ENCODE results near the gene PARD3.
"Not testable (repeated sequence)": the region's sequence is repeated elsewhere in the genome, so short reads cannot be mapped to it uniquely, and the experiment has no call there.

Gene PARD3

DNA sequence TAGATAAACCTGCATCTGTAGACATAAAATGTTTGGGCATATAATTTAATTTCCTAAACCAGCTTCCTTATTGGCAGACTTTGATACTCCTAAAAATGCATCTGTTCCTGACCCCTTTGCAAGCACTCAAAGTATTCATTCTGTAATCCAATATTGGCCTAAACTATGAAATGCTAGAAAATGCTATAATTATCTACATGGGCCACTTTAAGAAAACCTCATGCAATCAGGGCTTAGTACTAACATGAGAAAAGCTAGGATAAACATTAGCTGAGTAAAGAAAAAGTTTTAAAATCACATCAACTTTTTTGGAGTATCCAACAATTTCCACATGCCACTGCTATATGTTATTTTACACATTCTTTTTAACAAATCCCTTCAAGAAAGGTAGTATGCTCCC lies 57.2 kb downstream of the PARD3 start:
- no peak overlapping the region for H3K4me3 ChIP-seq (ENCODE audit: low read depth, low read length)
- no peaks in the 10 kb centered on the region for H3K27me3 ChIP-seq (ENCODE audit: insufficient read depth, low read length)
- no peaks in the 10 kb centered on the region for H3K36me3 ChIP-seq (ENCODE audit: insufficient read depth, low read length)
- H3K4me1 ChIP-seq (ENCODE audit: control insufficient read depth, insufficient read depth, low read length, unreplicated experiment), result peaks cover 35% of the 10 kb centered on the region
- no peak overlapping the region for H2AFZ ChIP-seq (ENCODE audit: low read length, unreplicated experiment)
- H3K79me2 ChIP-seq (ENCODE audit: control insufficient read depth, insufficient read depth, low read length, unreplicated experiment), result peaks cover 32% of the 10 kb centered on the region
- H3K27ac ChIP-seq (ENCODE audit: low read depth, low read length), result peak overlapping the region; percentile 71

DNA sequence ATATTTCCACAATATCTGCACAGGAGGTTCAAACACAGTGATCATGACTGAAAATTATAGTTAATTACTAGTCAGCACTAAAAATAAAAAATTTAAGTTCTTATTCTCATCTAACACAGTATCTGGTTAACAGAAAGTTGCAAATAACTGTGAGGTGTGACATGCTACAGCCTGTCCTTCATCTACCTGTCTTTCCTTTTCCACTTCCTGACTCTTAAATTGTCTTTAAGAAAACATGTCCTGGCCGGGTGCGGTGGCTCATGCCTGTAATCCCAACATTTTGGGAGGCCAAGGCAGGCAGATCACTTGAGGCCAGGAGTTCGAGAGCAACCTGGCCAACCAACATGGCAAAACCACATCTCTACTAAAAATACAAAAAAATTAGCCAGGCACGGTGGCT lies 57.9 kb downstream of the PARD3 start:
- peaks cover 32% of the 10 kb centered on the region for H3K79me2 ChIP-seq (ENCODE audit: control insufficient read depth, insufficient read depth, low read length, unreplicated experiment)

DNA sequence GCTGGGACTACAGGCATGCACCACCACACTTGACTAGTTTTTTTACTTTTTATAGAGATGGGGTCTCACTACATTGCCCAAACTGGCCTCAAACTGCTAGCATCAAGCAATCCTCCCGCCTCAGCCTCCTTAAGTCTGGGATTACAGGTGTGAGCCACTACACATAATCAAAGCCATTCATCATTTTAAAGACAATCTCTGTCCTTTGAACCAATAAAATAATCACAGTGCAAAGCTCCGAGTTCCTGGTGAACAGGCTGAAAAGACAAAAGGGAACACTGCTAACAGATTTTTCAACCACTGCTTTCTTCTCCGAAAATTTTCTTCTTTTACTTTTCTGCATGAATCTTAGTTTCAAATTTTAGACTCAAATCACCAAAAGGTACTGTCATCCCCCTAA lies 58.5 kb downstream of the PARD3 start:
- peaks cover 28% of the 10 kb centered on the region for H3K79me2 ChIP-seq (ENCODE audit: control insufficient read depth, insufficient read depth, low read length, unreplicated experiment)
- no peak overlapping the region for H3K4me3 ChIP-seq (ENCODE audit: low read depth, low read length)

More for the DNA sequence above, 57.9 kb downstream of the PARD3 start:
- H3K27me3 ChIP-seq (ENCODE audit: insufficient read depth, low read length); H3K27ac ChIP-seq (ENCODE audit: low read depth, low read length); H3K36me3 ChIP-seq (ENCODE audit: insufficient read depth, low read length); H2AFZ ChIP-seq (ENCODE audit: low read length, unreplicated experiment); H3K4me3 ChIP-seq (ENCODE audit: low read depth, low read length): not testable (repeated sequence)
- peaks cover 35% of the 10 kb centered on the region for H3K4me1 ChIP-seq (ENCODE audit: control insufficient read depth, insufficient read depth, low read length, unreplicated experiment)

DNA sequence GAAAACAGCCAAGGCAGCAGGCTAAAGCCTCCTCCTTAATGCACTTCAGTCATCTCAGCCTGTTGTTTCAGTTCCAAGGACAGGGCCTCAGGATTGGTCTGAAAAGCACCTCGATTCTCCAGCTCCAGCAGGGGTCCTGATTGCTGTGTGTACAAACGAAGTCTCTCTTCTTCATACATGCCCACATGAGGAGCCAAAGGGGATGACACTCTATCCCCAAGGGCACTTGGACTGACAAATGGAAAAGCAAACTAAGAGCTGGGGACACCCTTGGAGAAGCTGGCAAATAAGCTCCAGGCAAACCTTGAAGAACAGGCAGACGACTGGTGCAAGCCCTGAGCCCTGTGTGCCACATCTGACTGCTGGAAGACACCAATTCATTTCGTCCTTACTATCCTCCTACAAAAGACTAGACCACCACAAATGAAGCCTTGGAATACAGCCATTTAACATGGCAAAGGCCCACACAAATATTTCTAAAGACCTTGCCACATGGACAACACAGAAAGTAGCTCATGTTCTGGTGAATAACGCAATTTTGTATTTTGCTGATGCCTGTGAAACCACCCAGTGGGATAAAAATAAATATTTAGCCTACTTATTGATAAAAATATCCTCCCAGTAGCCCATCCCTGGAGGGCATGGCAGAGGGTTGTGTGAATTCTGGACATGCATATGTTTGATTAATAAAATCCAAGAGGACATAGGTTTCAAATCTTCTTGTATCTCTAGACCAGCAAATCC lies 61.9 kb downstream of the PARD3 start:
- no peak overlapping the region for H3K4me3 ChIP-seq (ENCODE audit: low read depth, low read length)
- no peaks in the 10 kb centered on the region for H3K27me3 ChIP-seq (ENCODE audit: insufficient read depth, low read length)
- H3K4me1 ChIP-seq (ENCODE audit: control insufficient read depth, insufficient read depth, low read length, unreplicated experiment), result peaks cover 7% of the 10 kb centered on the region
- H3K36me3 ChIP-seq (ENCODE audit: insufficient read depth, low read length), result no peaks in the 10 kb centered on the region
- peaks cover 22% of the 10 kb centered on the region for H3K79me2 ChIP-seq (ENCODE audit: control insufficient read depth, insufficient read depth, low read length, unreplicated experiment)
- H2AFZ ChIP-seq (ENCODE audit: low read length, unreplicated experiment), result no peak overlapping the region
- no peak overlapping the region for H3K27ac ChIP-seq (ENCODE audit: low read depth, low read length)

More for the DNA sequence above, 58.5 kb downstream of the PARD3 start:
- H3K36me3 ChIP-seq (ENCODE audit: insufficient read depth, low read length), result no peaks in the 10 kb centered on the region
- H2AFZ ChIP-seq (ENCODE audit: low read length, unreplicated experiment), result no peak overlapping the region
- H3K27me3 ChIP-seq (ENCODE audit: insufficient read depth, low read length), result no peaks in the 10 kb centered on the region
- H3K27ac ChIP-seq (ENCODE audit: low read depth, low read length), result no peak overlapping the region
- H3K4me1 ChIP-seq (ENCODE audit: control insufficient read depth, insufficient read depth, low read length, unreplicated experiment), result peaks cover 34% of the 10 kb centered on the region

DNA sequence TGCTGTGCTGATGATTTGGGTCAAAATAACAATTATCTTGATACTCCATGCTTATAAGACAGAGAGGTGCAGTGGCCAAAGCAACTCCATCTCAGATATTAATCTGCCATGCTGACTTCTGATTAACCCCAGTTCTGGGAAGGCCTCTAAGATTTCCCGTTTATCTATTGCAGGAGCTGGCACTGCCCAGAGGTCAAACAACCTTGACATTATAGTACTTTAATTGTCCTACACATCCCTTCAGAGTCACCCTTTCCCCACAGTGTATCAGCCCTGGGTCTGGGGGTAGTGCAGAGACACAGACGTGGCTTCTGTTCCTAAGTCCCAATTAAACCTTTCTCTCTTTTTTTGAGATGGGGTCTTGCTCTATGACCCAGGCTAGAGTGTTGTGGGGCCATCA lies 63.8 kb downstream of the PARD3 start:
- H3K4me1 ChIP-seq (ENCODE audit: control insufficient read depth, insufficient read depth, low read length, unreplicated experiment), result no peaks in the 10 kb centered on the region
- no peak overlapping the region for H2AFZ ChIP-seq (ENCODE audit: low read length, unreplicated experiment)
- no peak overlapping the region for H3K27ac ChIP-seq (ENCODE audit: low read depth, low read length)
- no peak overlapping the region for H3K4me3 ChIP-seq (ENCODE audit: low read depth, low read length)
- H3K36me3 ChIP-seq (ENCODE audit: insufficient read depth, low read length), result no peaks in the 10 kb centered on the region
- no peaks in the 10 kb centered on the region for H3K27me3 ChIP-seq (ENCODE audit: insufficient read depth, low read length)
- H3K79me2 ChIP-seq (ENCODE audit: control insufficient read depth, insufficient read depth, low read length, unreplicated experiment), result peaks cover 23% of the 10 kb centered on the region

DNA sequence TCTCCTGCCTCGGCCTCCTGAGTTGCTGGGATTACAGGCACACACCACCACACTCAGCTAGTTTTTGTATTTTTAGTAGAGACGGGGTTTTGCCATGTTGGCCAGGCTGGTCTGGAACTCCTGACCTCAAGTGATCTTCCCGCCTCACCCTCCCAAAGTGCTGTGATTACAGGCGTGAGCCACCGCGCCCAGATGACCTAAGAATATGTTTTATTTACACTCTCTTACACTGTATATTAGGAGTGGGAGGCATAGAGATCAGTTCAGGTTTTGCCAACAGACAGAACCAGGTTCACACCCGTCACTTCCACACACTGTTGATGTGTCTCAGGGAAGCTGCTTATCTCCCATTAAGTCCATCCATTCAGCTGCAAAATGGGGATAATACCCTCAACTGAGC lies 64.3 kb downstream of the PARD3 start:
- not testable (repeated sequence) for H3K4me1 ChIP-seq (ENCODE audit: control insufficient read depth, insufficient read depth, low read length, unreplicated experiment); H3K36me3 ChIP-seq (ENCODE audit: insufficient read depth, low read length); H3K27me3 ChIP-seq (ENCODE audit: insufficient read depth, low read length); H2AFZ ChIP-seq (ENCODE audit: low read length, unreplicated experiment); H3K27ac ChIP-seq (ENCODE audit: low read depth, low read length); H3K4me3 ChIP-seq (ENCODE audit: low read depth, low read length)
- H3K79me2 ChIP-seq (ENCODE audit: control insufficient read depth, insufficient read depth, low read length, unreplicated experiment), result peaks cover 23% of the 10 kb centered on the region

DNA sequence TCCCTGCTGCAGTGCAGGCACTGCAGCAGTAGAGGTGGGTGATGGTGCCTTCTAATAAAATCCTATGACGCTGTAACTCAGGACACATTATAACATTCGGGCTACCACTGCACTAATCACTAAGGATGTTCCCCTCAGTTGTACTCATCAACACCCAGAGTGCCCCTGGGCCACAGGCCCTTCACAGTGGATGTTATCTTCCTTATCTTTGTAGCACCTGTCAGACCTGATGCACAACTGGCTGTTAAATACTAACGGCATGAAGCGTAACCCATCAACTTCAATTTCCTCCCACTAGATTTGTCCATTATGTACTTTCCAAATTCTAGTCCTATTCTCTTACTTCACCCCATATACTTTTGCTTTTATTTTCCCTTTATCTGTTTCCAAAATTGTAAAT lies 66.3 kb downstream of the PARD3 start:
- no peaks in the 10 kb centered on the region for H3K4me1 ChIP-seq (ENCODE audit: control insufficient read depth, insufficient read depth, low read length, unreplicated experiment)
- H3K36me3 ChIP-seq (ENCODE audit: insufficient read depth, low read length), result no peaks in the 10 kb centered on the region
- H3K4me3 ChIP-seq (ENCODE audit: low read depth, low read length), result no peak overlapping the region
- no peak overlapping the region for H2AFZ ChIP-seq (ENCODE audit: low read length, unreplicated experiment)
- H3K27me3 ChIP-seq (ENCODE audit: insufficient read depth, low read length), result no peaks in the 10 kb centered on the region
- peaks cover 34% of the 10 kb centered on the region for H3K79me2 ChIP-seq (ENCODE audit: control insufficient read depth, insufficient read depth, low read length, unreplicated experiment)
- H3K27ac ChIP-seq (ENCODE audit: low read depth, low read length), result no peak overlapping the region

DNA sequence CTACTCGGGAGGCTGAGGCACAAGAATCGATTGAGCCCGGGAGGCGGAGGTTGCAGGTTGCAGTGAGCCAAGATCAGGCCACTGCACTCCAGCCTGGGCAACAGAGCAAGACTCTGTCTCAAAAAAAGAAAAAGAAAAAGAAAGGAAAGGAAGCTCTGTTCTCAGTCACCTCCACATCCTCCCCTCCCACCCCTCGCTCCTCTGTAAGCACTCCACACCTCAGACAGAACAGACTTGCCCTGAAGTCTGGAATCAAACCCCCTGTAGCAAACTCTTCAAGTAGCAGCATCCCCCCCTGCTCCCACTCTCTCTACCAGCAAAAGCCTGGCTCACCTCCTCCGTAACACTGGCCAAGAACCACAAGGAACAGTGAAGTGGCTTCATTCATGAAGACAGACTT lies 66.7 kb downstream of the PARD3 start:
- Histone ChIP-seq H3K79me2 (ENCODE audit: control insufficient read depth, insufficient read depth, low read length, unreplicated experiment) (peaks cover 34% of the 10 kb centered on the region), H3K27me3 (ENCODE audit: insufficient read depth, low read length) (no peaks in the 10 kb centered on the region)

DNA sequence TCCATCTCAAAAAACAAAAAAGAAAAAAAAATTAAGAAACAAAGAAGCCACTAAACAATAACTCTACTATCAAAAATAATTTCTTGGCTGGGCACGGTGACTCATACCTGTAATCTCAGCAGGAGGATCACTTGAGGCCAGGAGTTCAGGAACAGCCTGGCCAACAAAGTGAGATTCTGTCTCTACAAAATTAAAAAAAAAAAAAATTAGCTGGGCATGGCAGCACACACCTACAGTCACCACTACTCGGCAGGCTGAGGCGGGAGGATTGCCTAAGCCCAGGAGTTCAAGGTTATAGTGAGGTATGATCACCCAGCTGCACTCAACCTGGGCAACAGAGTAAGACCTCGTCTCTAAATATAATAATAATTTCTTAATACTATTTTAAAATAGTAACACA lies 69.0 kb downstream of the PARD3 start:
- H3K27ac ChIP-seq (ENCODE audit: low read depth, low read length), result no peak overlapping the region
- no peak overlapping the region for H3K4me3 ChIP-seq (ENCODE audit: low read depth, low read length)
- no peak overlapping the region for H2AFZ ChIP-seq (ENCODE audit: low read length, unreplicated experiment)
- no peaks in the 10 kb centered on the region for H3K36me3 ChIP-seq (ENCODE audit: insufficient read depth, low read length)
- H3K79me2 ChIP-seq (ENCODE audit: control insufficient read depth, insufficient read depth, low read length, unreplicated experiment), result peaks cover 39% of the 10 kb centered on the region
- no peaks in the 10 kb centered on the region for H3K4me1 ChIP-seq (ENCODE audit: control insufficient read depth, insufficient read depth, low read length, unreplicated experiment)
- H3K27me3 ChIP-seq (ENCODE audit: insufficient read depth, low read length), result no peaks in the 10 kb centered on the region

More for the DNA sequence above, 66.7 kb downstream of the PARD3 start:
- H2AFZ ChIP-seq (ENCODE audit: low read length, unreplicated experiment), result no peak overlapping the region
- H3K4me1 ChIP-seq (ENCODE audit: control insufficient read depth, insufficient read depth, low read length, unreplicated experiment), result no peaks in the 10 kb centered on the region
- no peak overlapping the region for H3K27ac ChIP-seq (ENCODE audit: low read depth, low read length)
- no peaks in the 10 kb centered on the region for H3K36me3 ChIP-seq (ENCODE audit: insufficient read depth, low read length)
- H3K4me3 ChIP-seq (ENCODE audit: low read depth, low read length), result no peak overlapping the region

DNA sequence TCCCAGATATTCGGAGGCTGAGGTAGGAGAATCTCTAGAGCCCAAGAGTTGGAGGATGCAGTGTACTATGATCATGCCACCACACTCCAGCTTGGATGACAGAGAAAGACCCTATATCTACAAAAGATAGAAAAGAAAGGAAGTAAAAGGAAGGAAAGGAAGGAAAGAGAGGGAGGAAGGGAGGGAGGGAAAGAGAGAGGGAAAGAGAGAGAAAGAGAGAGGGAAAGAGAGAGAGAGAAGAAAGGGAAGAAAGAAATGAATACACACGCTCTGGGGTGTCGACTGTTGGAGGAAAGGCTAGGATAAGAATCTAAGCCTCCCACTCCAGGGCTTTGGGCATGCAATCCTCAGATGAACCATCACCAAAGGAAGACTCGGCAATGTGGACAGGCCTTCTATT lies 69.9 kb downstream of the PARD3 start:
- Histone ChIP-seq H3K4me3 (ENCODE audit: low read depth, low read length) (no peak overlapping the region), H3K36me3 (ENCODE audit: insufficient read depth, low read length) (no peaks in the 10 kb centered on the region), H3K4me1 (ENCODE audit: control insufficient read depth, insufficient read depth, low read length, unreplicated experiment) (peaks cover 5% of the 10 kb centered on the region), H3K79me2 (ENCODE audit: control insufficient read depth, insufficient read depth, low read length, unreplicated experiment) (peaks cover 42% of the 10 kb centered on the region), H3K27me3 (ENCODE audit: insufficient read depth, low read length) (no peaks in the 10 kb centered on the region), H2AFZ (ENCODE audit: low read length, unreplicated experiment) (no peak overlapping the region), H3K27ac (ENCODE audit: low read depth, low read length) (no peak overlapping the region)

DNA sequence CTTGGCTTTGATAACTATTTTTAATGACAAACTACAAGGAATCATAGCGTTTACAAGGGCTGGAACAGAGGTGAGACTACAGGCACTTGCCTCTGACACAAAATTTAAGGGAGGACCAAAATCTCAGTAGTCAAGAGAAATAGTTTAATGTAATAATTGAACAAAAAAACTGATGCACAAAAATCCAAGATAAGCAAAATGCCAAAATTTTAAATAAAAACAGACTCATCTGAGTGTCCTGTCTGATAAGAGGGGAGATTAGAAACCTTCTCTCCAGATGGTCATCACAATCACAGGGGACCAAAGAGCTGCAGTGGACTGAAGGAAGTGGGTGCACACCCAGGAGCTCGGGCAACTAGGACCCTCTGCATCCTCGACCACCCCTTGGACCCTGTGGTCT lies 70.5 kb downstream of the PARD3 start:
- H3K27me3 ChIP-seq (ENCODE audit: insufficient read depth, low read length), result no peaks in the 10 kb centered on the region
- H3K36me3 ChIP-seq (ENCODE audit: insufficient read depth, low read length), result no peaks in the 10 kb centered on the region
- no peak overlapping the region for H3K4me3 ChIP-seq (ENCODE audit: low read depth, low read length)
- peaks cover 11% of the 10 kb centered on the region for H3K4me1 ChIP-seq (ENCODE audit: control insufficient read depth, insufficient read depth, low read length, unreplicated experiment)
- H2AFZ ChIP-seq (ENCODE audit: low read length, unreplicated experiment), result no peak overlapping the region
- no peak overlapping the region for H3K27ac ChIP-seq (ENCODE audit: low read depth, low read length)
- peaks cover 44% of the 10 kb centered on the region for H3K79me2 ChIP-seq (ENCODE audit: control insufficient read depth, insufficient read depth, low read length, unreplicated experiment)
